H1 (cell line): ENCODE data around the gene SH3RF3. TPM values are rescaled to one million over a fixed set of nuclear protein-coding genes. Genes with fewer than 3 reads are reported as not detected.

Source experiments
- EZH2 ChIP-seq: fragments of 200-600 bp; sonication (generic); IDR thresholded peaks from 2 replicates; pipeline ENCODE4 v1.7.1; 2012; ENCODE audit warnings: low read depth, mild to moderate bottlenecking, moderate library complexity, low read length, inconsistent platforms; ENCODE audit not compliant: severe bottlenecking
- JUND ChIP-seq: IDR thresholded peaks from 2 replicates; pipeline ENCODE4 v1.6.1; 2011; ENCODE audit warnings: mild to moderate bottlenecking, improper control_type of control experiment, low read length
- NRF1 ChIP-seq: IDR thresholded peaks from 2 replicates; pipeline ENCODE4 v1.6.1; 2011; ENCODE audit warnings: mild to moderate bottlenecking, low read depth, low read length, improper control_type of control experiment
- SIN3A ChIP-seq, 2 experiments: IDR thresholded peaks in 1 of 2; conservative IDR thresholded peaks in 1 of 2; 2 replicates each; pipeline ENCODE4 v1.6.1; 2011 to 2012; ENCODE audit warnings: low read length in 2 of 2, improper control_type of control experiment in 1 of 2, low read depth in 1 of 2, mild to moderate bottlenecking in 1 of 2
- SIX5 ChIP-seq: IDR thresholded peaks from 2 replicates; pipeline ENCODE4 v1.6.1; 2011; ENCODE audit warnings: mild to moderate bottlenecking, low read depth, low read length
- TBP ChIP-seq: IDR thresholded peaks from 2 replicates; pipeline ENCODE4 v1.6.1; 2011; ENCODE audit warnings: low read depth, low read length, improper control_type of control experiment
- polyA plus RNA-seq, 7 experiments: library from polyadenylated mRNA; depleted of rRNA in 3 of 7; stranded (reverse) in 5 of 7; unstranded in 2 of 7; fragments of >200 nt in 5 of 7; fragments of 200-250 nt in 2 of 7; gene quantifications; 1 replicate in 5 of 7; 2 replicates in 1 of 7; 4 replicates in 1 of 7; pipeline versions ENCODE4 v1.2.1 to v1.2.3, GENCODE V29; 2011 to 2013; ENCODE audit warnings: missing spikeins in 2 of 7, mixed read lengths in 2 of 7
- total RNA-seq: library from RNA; stranded (reverse); fragmentation: NEBNext Ultra II Directional; extraction: Animal tissue kit (Norgen Biotek cat#: 25700); gene quantifications from 2 replicates; pipeline ENCODE4 v1.2.1, GENCODE V29; 2021
- TF ChIP-seq, protein P1 (sequence below): fragments of 300-600 bp; sonication (generic); IDR thresholded peaks from 2 replicates; pipeline ENCODE4 v1.7.1; 2012; ENCODE audit warnings: low read length, moderate library complexity, mild to moderate bottlenecking, inconsistent platforms; ENCODE audit not compliant: insufficient replicate concordance

SH3RF3 gene
- total and polyA plus RNA-seq, 2 of the 8 experiments (the other 6 are each of a cell fraction or from before 2014, with no cell fraction given): 0.11 to 0.65 TPM

DNA sequence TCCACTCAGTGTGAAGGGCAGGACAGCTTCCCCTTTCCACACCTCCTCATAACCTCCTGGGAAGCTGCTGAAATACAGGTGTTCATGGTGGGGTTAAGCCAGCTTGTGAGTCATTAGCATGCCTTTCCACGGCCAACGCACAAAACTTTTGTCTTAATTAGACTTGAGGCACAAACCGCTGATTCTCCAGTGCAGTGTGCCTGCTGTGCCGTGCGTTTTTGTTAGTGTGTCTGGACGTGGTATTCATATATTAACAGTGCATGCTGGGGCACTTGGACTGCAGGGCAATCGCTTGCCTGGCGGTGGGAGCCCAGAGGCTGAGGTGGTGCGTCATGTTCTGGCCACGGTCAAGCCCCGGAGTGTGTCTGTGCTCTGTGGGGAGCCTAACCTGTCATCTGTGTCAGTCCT lies 156.2 kb downstream of the SH3RF3 start (continued):
- TF ChIP-seq, protein P1, sequence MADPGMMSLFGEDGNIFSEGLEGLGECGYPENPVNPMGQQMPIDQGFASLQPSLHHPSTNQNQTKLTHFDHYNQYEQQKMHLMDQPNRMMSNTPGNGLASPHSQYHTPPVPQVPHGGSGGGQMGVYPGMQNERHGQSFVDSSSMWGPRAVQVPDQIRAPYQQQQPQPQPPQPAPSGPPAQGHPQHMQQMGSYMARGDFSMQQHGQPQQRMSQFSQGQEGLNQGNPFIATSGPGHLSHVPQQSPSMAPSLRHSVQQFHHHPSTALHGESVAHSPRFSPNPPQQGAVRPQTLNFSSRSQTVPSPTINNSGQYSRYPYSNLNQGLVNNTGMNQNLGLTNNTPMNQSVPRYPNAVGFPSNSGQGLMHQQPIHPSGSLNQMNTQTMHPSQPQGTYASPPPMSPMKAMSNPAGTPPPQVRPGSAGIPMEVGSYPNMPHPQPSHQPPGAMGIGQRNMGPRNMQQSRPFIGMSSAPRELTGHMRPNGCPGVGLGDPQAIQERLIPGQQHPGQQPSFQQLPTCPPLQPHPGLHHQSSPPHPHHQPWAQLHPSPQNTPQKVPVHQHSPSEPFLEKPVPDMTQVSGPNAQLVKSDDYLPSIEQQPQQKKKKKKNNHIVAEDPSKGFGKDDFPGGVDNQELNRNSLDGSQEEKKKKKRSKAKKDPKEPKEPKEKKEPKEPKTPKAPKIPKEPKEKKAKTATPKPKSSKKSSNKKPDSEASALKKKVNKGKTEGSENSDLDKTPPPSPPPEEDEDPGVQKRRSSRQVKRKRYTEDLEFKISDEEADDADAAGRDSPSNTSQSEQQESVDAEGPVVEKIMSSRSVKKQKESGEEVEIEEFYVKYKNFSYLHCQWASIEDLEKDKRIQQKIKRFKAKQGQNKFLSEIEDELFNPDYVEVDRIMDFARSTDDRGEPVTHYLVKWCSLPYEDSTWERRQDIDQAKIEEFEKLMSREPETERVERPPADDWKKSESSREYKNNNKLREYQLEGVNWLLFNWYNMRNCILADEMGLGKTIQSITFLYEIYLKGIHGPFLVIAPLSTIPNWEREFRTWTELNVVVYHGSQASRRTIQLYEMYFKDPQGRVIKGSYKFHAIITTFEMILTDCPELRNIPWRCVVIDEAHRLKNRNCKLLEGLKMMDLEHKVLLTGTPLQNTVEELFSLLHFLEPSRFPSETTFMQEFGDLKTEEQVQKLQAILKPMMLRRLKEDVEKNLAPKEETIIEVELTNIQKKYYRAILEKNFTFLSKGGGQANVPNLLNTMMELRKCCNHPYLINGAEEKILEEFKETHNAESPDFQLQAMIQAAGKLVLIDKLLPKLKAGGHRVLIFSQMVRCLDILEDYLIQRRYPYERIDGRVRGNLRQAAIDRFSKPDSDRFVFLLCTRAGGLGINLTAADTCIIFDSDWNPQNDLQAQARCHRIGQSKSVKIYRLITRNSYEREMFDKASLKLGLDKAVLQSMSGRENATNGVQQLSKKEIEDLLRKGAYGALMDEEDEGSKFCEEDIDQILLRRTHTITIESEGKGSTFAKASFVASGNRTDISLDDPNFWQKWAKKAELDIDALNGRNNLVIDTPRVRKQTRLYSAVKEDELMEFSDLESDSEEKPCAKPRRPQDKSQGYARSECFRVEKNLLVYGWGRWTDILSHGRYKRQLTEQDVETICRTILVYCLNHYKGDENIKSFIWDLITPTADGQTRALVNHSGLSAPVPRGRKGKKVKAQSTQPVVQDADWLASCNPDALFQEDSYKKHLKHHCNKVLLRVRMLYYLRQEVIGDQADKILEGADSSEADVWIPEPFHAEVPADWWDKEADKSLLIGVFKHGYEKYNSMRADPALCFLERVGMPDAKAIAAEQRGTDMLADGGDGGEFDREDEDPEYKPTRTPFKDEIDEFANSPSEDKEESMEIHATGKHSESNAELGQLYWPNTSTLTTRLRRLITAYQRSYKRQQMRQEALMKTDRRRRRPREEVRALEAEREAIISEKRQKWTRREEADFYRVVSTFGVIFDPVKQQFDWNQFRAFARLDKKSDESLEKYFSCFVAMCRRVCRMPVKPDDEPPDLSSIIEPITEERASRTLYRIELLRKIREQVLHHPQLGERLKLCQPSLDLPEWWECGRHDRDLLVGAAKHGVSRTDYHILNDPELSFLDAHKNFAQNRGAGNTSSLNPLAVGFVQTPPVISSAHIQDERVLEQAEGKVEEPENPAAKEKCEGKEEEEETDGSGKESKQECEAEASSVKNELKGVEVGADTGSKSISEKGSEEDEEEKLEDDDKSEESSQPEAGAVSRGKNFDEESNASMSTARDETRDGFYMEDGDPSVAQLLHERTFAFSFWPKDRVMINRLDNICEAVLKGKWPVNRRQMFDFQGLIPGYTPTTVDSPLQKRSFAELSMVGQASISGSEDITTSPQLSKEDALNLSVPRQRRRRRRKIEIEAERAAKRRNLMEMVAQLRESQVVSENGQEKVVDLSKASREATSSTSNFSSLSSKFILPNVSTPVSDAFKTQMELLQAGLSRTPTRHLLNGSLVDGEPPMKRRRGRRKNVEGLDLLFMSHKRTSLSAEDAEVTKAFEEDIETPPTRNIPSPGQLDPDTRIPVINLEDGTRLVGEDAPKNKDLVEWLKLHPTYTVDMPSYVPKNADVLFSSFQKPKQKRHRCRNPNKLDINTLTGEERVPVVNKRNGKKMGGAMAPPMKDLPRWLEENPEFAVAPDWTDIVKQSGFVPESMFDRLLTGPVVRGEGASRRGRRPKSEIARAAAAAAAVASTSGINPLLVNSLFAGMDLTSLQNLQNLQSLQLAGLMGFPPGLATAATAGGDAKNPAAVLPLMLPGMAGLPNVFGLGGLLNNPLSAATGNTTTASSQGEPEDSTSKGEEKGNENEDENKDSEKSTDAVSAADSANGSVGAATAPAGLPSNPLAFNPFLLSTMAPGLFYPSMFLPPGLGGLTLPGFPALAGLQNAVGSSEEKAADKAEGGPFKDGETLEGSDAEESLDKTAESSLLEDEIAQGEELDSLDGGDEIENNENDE: no peak
- no peak for TF ChIP-seq SIX5
- no peak for TF ChIP-seq JUND
- no peak for TF ChIP-seq SIN3A (conservative IDR thresholded peaks at IDR 0.05 in 1 of 2, IDR thresholded peaks at IDR 0.05 in 1 of 2; ENCODE audit: low read depth in 1 of 2, low read length in 2 of 2)
- TF ChIP-seq TBP: no peak
- TF ChIP-seq NRF1: no peak
- TF ChIP-seq EZH2: no peak
